Left lung (tissue), 10 donors: Measurements from ENCODE around the gene ATXN7. TPM values are rescaled to one million over a fixed set of nuclear protein-coding genes. Genes with fewer than 3 reads are reported as not detected.

ENCODE experiments used
- ATAC-seq: fragments of 200-7000 bp; cut with Tn5 transposase; one replicate; pipeline ENCODE4 v1.9.1; 2020; ENCODE audit warnings: moderate library complexity
- DNase-seq, 4 donors: peaks; one replicate each; pipeline ENCODE4 v3.0.0-alpha.2; 2013 to 2020
- H3K27ac ChIP-seq, 2 donors: fragments of 200-600 bp; sonication (generic) in 1 of 2; one replicate each; pipeline versions ENCODE4 v1.5.0 to v1.8.0; 2020 to 2021
- H3K27me3 ChIP-seq, 2 donors: fragments of 200-600 bp; sonication (generic) in 1 of 2; one replicate each; pipeline versions ENCODE4 v1.5.0 to v1.8.0; 2020 to 2021
- H3K36me3 ChIP-seq, 2 donors: fragments of 200-600 bp; sonication (generic) in 1 of 2; one replicate each; pipeline versions ENCODE4 v1.5.0 to v1.8.0; 2020 to 2021
- H3K4me1 ChIP-seq, 2 donors: fragments of 200-600 bp; one replicate each; pipeline ENCODE4 v1.8.0; 2021
- H3K4me3 ChIP-seq, 2 donors: fragments of 200-600 bp; sonication (generic) in 1 of 2; one replicate each; pipeline versions ENCODE4 v1.5.0 to v1.8.0; 2020 to 2021; ENCODE audit warnings: mild to moderate bottlenecking in 1 of 2
- H3K9me3 ChIP-seq, 2 donors: fragments of 200-600 bp; sonication (generic) in 1 of 2; one replicate each; pipeline versions ENCODE4 v1.5.0 to v1.8.0; 2020 to 2021
- CTCF ChIP-seq, 2 donors: fragments of 200-600 bp; sonication (generic) in 1 of 2; IDR thresholded peaks; one replicate each; pipeline versions ENCODE4 v1.5.0 to v1.8.0; 2021; ENCODE audit warnings: antibody characterized with exemption in 2 of 2
- intact Hi-C, 2 donors: fragments of 100-400 bp; cut with DNase I; formaldehyde crosslinking; loops; one replicate each; pipeline versions ENCODE4 v1.11.2 to v1.14.2; 2022
- polyA plus RNA-seq, 6 donors: library from polyadenylated mRNA; unstranded; fragments of 120-200 nt; gene quantifications; one replicate each; pipeline ENCODE4 v1.2.1, GENCODE V29; 2013; ENCODE audit not compliant: insufficient read length in 6 of 6
- total RNA-seq, 2 donors: library from RNA; stranded (reverse); fragmentation: NEBNext Ultra II Directional; extraction: Animal tissue kit (Norgen Biotek cat#: 25700); gene quantifications; one replicate each; pipeline ENCODE4 v1.2.1, GENCODE V29; 2021
- donor health status: DM: no; HTN: yes; CAD: no.
- donor health status: DM: no; HTN: no; CAD: no.

The ATXN7 gene
- total and polyA plus RNA-seq, 8 donors = 23.4 to 32.5 (median 26.0) TPM

- Histone ChIP-seq H3K27me3 (no peaks in the 10 kb centered on the region), H3K4me3 (no peak overlapping the region), H3K36me3 (no peaks in the 10 kb centered on the region), H3K4me1 (no peaks in the 10 kb centered on the region), H3K9me3 (no peaks in the 10 kb centered on the region), H3K27ac (no peak overlapping the region)
- DNase-seq (no peak), ATAC-seq (no peak)
- intact Hi-C loops = no loop called here
- TF ChIP-seq CTCF (IDR thresholded peaks at IDR 0.05) = no peak
Measured at GRCh38 chr3:64047787-64048186, 184.1 kb downstream of the ATXN7 start.

GRCh38 chr3:64048631-64049061 lies 185.0 kb downstream of the ATXN7 start:
- Histone ChIP-seq H3K9me3 (no peaks in the 10 kb centered on the region), H3K36me3 (no peaks in the 10 kb centered on the region), H3K27ac (peak overlapping the region in 1 of 2 donors; percentile 15), H3K4me3 (no peak overlapping the region), H3K27me3 (no peaks in the 10 kb centered on the region), H3K4me1 (no peaks in the 10 kb centered on the region)
- intact Hi-C loops = no loop called here
- no peak for TF ChIP-seq CTCF (IDR thresholded peaks at IDR 0.05)
- DNase-seq (no peak), ATAC-seq (no peak)

- no peaks in the 10 kb centered on the region for H3K27me3 ChIP-seq
- no peak for TF ChIP-seq CTCF (IDR thresholded peaks at IDR 0.05)
- intact Hi-C loops = no loop called here
- no peaks in the 10 kb centered on the region for H3K9me3 ChIP-seq
- no peaks in the 10 kb centered on the region for H3K4me1 ChIP-seq
- no peak overlapping the region for H3K4me3 ChIP-seq
- no peaks in the 10 kb centered on the region for H3K36me3 ChIP-seq
- H3K27ac ChIP-seq = peak overlapping the region in 1 of 2 donors; percentile 15
- DNase-seq (no peak), ATAC-seq (no peak)
Measured at GRCh38 chr3:64049136-64049535, 185.5 kb downstream of the ATXN7 start.

GRCh38 chr3:64049832-64050231 lies 186.2 kb downstream of the ATXN7 start:
- intact Hi-C loops = no loop called here
- no peak overlapping the region for H3K4me3 ChIP-seq
- no peaks in the 10 kb centered on the region for H3K36me3 ChIP-seq
- TF ChIP-seq CTCF (IDR thresholded peaks at IDR 0.05) = no peak
- ATAC-seq (no peak), DNase-seq (no peak)
- H3K4me1 ChIP-seq = no peaks in the 10 kb centered on the region
- H3K27me3 ChIP-seq = no peaks in the 10 kb centered on the region
- H3K27ac ChIP-seq = no peak overlapping the region
- H3K9me3 ChIP-seq = no peaks in the 10 kb centered on the region

Other genes starting within 250 kb of the ATXN7 start
- gene SNTN, start 211.2 kb upstream of the ATXN7 start, total RNA-seq = 1 to 10 TPM in 1 of 2 donors, not detected in 1; 9.6 TPM
- 10 to 100 TPM in 4 of 6 donors, 1 to 10 TPM in 2; 1.7 to 17.8 (median 12.2) TPM for gene SNTN, start 211.2 kb upstream of the ATXN7 start, polyA plus RNA-seq
- not detected for gene C3orf49, start 44.6 kb upstream of the ATXN7 start, total RNA-seq
- 1 to 10 TPM in 3 of 6 donors, under 1 TPM in 3; 0.66 to 1.3 (median 1.0) TPM for gene C3orf49, start 44.6 kb upstream of the ATXN7 start, polyA plus RNA-seq
- gene THOC7, start 62 bp upstream of the ATXN7 start, total RNA-seq = 10 to 100 TPM; 46.7 to 52.5 TPM
- 10 to 100 TPM; 72.6 to 80.2 (median 78.4) TPM for gene THOC7, start 62 bp upstream of the ATXN7 start, polyA plus RNA-seq
- not detected for gene SCAANT1, start 48.5 kb downstream of the ATXN7 start, total RNA-seq
- gene SCAANT1, start 48.5 kb downstream of the ATXN7 start, polyA plus RNA-seq = 1 to 10 TPM in 5 of 6 donors, not detected in 1; 1.1 to 2.7 (median 1.7) TPM
- 10 to 100 TPM; 48.8 to 70.9 TPM for gene PSMD6, start 159.6 kb downstream of the ATXN7 start, total RNA-seq
- 100 to 1,000 TPM in 1 of 6 donors, 10 to 100 TPM in 5; 87.4 to 104 (median 96.4) TPM for gene PSMD6, start 159.6 kb downstream of the ATXN7 start, polyA plus RNA-seq